Spleen (tissue), 7 donors: ENCODE data around the gene DPYD.

Source experiments
- CTCF ChIP-seq, 11 experiments: fragments of 200-600 bp in 7 of 11; fragments of 450-650 bp in 4 of 11; sonication (generic) in 4 of 11; IDR thresholded peaks in 8 of 11; conservative IDR thresholded peaks in 3 of 11; 1 replicate in 7 of 11; 2 replicates in 4 of 11; pipeline versions ENCODE4 v1.4.0 to v1.8.0; 2016 to 2021; ENCODE audit warnings: antibody characterized with exemption in 11 of 11, inconsistent platforms in 4 of 11, mild to moderate bottlenecking in 1 of 11
- POLR2A ChIP-seq, 3 donors: fragments of 450-650 bp; IDR thresholded peaks; one replicate each; pipeline ENCODE4 v1.5.1; 2017; ENCODE audit warnings: antibody characterized with exemption in 3 of 3, mild to moderate bottlenecking in 1 of 3
- donor health status: DM: no; HTN: no; CAD: no; lungs with moderate emphysema.
- donor health status: DM: no; HTN: no; CAD: no.
- donor health status: DM: no; HTN: no; CAD: no.

- TF ChIP-seq CTCF (IDR thresholded peaks at IDR 0.05 in 8 of 11, conservative IDR thresholded peaks at IDR 0.05 in 3 of 11) (no peak), POLR2A (IDR thresholded peaks at IDR 0.05) (no peak)
Observed at GRCh38 chr1:97074771-97075170, 846.1 kb downstream of the DPYD start.
